Esophagus muscularis mucosa (tissue), 4 donors: Measurements from ENCODE around the gene PKNOX1. TPM values are rescaled to one million over a fixed set of nuclear protein-coding genes. Genes with fewer than 3 reads are reported as not detected.
A peak's percentile ranks its signal among the peaks of the same experiment; 100 is the strongest.

Experiments used
- DNase-seq: peaks from one replicate; pipeline ENCODE4 v3.0.0-alpha.2; 2017; ENCODE audit errors: extremely low spot score
- H3K27ac ChIP-seq, 4 donors: fragments of 200-600 bp; sonication (generic); replicated peaks in 1 of 4; 1 replicate in 3 of 4; 2 replicates in 1 of 4; pipeline ENCODE4 v1.5.1; 2016 to 2019; ENCODE audit warnings: mild to moderate bottlenecking in 1 of 4
- H3K27me3 ChIP-seq, 4 donors: fragments of 200-600 bp; sonication (generic); one replicate each; pipeline versions ENCODE4 v1.5.1 to v1.6.0; 2016 to 2019
- H3K36me3 ChIP-seq, 4 donors: fragments of 200-600 bp; sonication (generic); one replicate each; pipeline ENCODE4 v1.5.1; 2016 to 2019
- H3K4me1 ChIP-seq, 4 donors: fragments of 200-600 bp; sonication (generic); one replicate each; pipeline ENCODE4 v1.5.1; 2016 to 2019
- H3K4me3 ChIP-seq, 4 donors: fragments of 200-600 bp; sonication (generic); 1 replicate in 2 of 4; 2 replicates in 2 of 4; pipeline ENCODE4 v1.5.1; 2016 to 2019; ENCODE audit warnings: mild to moderate bottlenecking in 4 of 4, moderate library complexity in 1 of 4
- H3K9me3 ChIP-seq, 4 donors: fragments of 200-600 bp; sonication (generic); 1 replicate in 3 of 4; 2 replicates in 1 of 4; pipeline ENCODE4 v1.5.1; 2016 to 2019
- EP300 ChIP-seq: sonication (generic); formaldehyde crosslinking; IDR thresholded peaks from one replicate; pipeline ENCODE4 v1.6.1; 2017; ENCODE audit warnings: antibody characterized with exemption
- POLR2A ChIP-seq: fragments of 450-650 bp; IDR thresholded peaks from one replicate; pipeline ENCODE4 v1.6.1; 2017; ENCODE audit warnings: antibody characterized with exemption, moderate library complexity, mild to moderate bottlenecking, low read depth
- POLR2AphosphoS5 ChIP-seq, 2 donors: sonication (generic); formaldehyde crosslinking; IDR thresholded peaks; one replicate each; pipeline ENCODE4 v1.6.1; 2017; ENCODE audit warnings: antibody characterized with exemption in 2 of 2
- WGBS: methylation state at CpG from one replicate; pipeline ENCODE4 v1.1.5; 2018; 5-methylcytosine and 5-hydroxymethylcytosine counted together
- intact Hi-C: fragments of 100-400 bp; cut with DNase I; formaldehyde crosslinking; loops from one replicate; pipeline ENCODE4 v1.15.1; 2023
- total RNA-seq, 4 donors: library from RNA; depleted of rRNA; stranded (reverse); fragments of >200 nt; gene quantifications; one replicate each; pipeline versions ENCODE4 v1.1.0 to v1.2.1, GENCODE V29; 2016
- TF ChIP-seq, protein P1 (sequence below), 3 experiments: fragments of 200-600 bp in 2 of 3; fragments of 450-650 bp in 1 of 3; sonication (generic) in 2 of 3; IDR thresholded peaks; one replicate each; pipeline ENCODE4 v1.5.1; 2017 to 2019; ENCODE audit warnings: antibody characterized with exemption in 3 of 3, mild to moderate bottlenecking in 2 of 3, moderate library complexity in 1 of 3

Gene PKNOX1
- total RNA-seq, 4 donors from 2014 or later, result 10.3 to 18.7 (median 14.3) TPM

DNA sequence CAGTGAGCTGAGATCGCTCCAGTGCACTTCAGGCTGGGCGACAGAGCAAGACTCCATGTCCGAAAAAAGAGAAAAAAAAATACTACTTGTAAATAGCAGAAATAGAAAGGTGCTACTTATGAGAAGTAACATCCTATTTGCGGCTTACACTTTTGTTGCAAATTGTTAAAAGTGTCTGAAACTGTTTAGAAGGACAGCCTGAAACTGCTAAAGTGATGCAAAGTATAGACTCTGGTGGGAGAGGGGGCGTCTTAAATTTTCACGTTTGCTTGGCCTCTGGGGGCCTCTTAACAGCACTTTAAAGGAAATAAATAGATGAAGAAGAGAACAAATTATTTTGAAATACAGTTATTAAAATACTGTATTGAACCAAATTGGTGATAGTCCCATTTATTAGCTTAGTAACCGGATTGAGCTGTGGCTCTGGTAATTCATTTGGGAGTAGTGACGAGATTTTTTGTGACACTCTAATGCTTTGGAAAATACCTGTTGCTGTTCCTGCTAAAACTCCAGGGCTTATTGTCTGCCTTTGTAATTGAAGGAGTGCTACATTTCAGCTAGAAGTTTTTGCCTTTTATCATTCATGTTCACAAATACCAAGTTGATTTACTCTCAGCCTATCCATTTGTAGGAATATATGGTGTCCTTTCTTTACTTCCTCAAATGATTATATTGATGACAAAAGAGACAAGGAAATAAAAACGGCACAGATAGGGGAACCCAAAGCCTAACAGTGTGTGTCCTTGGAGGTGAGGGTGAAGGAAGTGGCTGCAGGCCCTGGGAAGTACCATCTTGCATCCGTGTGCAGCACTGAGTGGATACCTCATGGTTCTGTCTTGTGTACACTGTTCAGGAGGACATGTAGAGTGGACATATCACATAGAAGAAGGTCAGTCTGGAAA lies 6.2 kb downstream of the PKNOX1 start:
- Histone ChIP-seq H3K9me3 (no peaks in the 10 kb centered on the region), H3K27ac (peak overlapping the region in 1 of 4 donors; percentile 16), H3K4me3 (no peak overlapping the region), H3K27me3 (no peaks in the 10 kb centered on the region), H3K4me1 (peaks cover 18 to 35% (median 31%) of the 10 kb centered on the region in 4 donors), H3K36me3 (peaks cover 0 to 4% (median 0%) of the 10 kb centered on the region in 4 donors)
- DNase-seq, result no peak
- WGBS, result 80% methylated on average over 10 of the region's 10 CpGs
- intact Hi-C loops, result no loop called here
- TF ChIP-seq EP300 (no peak), POLR2A (no peak)
- TF ChIP-seq, protein P1, sequence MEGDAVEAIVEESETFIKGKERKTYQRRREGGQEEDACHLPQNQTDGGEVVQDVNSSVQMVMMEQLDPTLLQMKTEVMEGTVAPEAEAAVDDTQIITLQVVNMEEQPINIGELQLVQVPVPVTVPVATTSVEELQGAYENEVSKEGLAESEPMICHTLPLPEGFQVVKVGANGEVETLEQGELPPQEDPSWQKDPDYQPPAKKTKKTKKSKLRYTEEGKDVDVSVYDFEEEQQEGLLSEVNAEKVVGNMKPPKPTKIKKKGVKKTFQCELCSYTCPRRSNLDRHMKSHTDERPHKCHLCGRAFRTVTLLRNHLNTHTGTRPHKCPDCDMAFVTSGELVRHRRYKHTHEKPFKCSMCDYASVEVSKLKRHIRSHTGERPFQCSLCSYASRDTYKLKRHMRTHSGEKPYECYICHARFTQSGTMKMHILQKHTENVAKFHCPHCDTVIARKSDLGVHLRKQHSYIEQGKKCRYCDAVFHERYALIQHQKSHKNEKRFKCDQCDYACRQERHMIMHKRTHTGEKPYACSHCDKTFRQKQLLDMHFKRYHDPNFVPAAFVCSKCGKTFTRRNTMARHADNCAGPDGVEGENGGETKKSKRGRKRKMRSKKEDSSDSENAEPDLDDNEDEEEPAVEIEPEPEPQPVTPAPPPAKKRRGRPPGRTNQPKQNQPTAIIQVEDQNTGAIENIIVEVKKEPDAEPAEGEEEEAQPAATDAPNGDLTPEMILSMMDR (IDR thresholded peaks at IDR 0.05), result no peak

DNA sequence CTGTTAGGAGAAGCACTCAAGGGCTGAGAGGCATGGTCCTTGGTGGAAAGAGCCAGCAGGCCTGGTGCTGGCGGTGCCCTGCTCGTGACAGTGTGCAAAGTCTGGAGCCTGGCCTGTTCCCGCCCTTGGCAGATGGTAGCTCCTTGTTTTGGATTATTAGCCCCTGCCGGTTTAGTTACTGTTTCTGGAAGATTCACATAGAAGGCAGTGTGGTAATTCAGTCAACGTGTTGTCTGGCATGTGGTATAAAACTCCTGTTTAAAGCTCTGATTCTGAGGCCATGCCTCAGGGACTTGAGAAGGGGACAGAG lies 6.8 kb downstream of the PKNOX1 start:
- Histone ChIP-seq H3K27ac (peak overlapping the region in 1 of 4 donors; percentile 16), H3K27me3 (no peaks in the 10 kb centered on the region), H3K9me3 (no peaks in the 10 kb centered on the region), H3K4me3 (no peak overlapping the region), H3K4me1 (peaks cover 13 to 29% (median 25%) of the 10 kb centered on the region in 4 donors), H3K36me3 (peaks cover 0 to 4% (median 0%) of the 10 kb centered on the region in 4 donors)
- 79% methylated on average over 5 of the region's 5 CpGs for WGBS
- TF ChIP-seq, protein P1 (IDR thresholded peaks at IDR 0.05), result no peak
- TF ChIP-seq EP300 (no peak), POLR2AphosphoS5 (IDR thresholded peaks at IDR 0.05) (no peak), POLR2A (no peak)
- DNase-seq, result no peak
- intact Hi-C loops, result no loop called here

DNA sequence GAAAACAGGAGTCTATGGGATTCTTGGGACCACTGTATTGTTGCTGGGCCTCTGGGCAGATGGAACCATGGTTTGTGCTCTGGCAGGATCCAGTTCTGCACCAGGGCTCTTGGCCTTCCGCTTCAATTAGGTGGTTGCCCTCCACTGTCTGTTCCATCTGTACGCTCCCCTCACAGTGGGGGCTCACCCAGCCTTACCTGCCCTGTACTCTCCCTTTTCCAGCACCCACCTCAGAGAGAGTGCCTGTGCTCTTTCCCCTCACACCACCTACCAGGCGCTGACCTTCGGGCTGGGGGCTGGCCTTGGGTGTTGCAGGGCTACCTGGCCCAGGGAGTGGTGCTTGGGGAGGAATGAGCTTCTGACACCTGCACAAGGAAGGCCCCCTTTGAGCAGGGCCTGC lies 7.5 kb downstream of the PKNOX1 start:
- Histone ChIP-seq H3K4me1 (peaks cover 8 to 22% (median 18%) of the 10 kb centered on the region in 4 donors), H3K4me3 (no peak overlapping the region), H3K27me3 (no peaks in the 10 kb centered on the region), H3K9me3 (no peaks in the 10 kb centered on the region), H3K27ac (no peak overlapping the region), H3K36me3 (peaks cover 0 to 4% (median 0%) of the 10 kb centered on the region in 4 donors)
- no peak for DNase-seq
- TF ChIP-seq, protein P1 (IDR thresholded peaks at IDR 0.05), result no peak
- no peak for TF ChIP-seq EP300
- TF ChIP-seq POLR2AphosphoS5 (IDR thresholded peaks at IDR 0.05), result no peak
- TF ChIP-seq POLR2A, result no peak
- intact Hi-C loops, result no loop called here
- WGBS, result 96% methylated on average over 4 of the region's 4 CpGs

DNA sequence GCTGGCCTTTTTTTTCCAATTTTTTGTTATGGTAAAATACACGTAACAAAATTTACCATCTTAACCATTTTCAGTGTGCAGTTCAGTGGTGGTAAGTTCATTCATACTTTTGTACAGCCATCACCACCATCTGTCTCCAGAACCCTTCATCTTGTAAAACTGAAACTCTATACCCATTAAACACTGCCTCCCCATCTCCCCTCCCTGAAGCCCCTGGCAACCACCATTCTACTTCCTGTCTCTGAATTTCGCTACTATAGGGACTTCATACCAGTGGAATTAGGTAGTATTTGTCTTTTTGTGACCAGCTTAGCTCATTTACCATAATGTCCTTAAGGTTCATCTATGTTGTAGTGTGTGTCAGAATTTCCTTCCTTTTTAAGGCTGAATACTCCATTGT lies 8.7 kb downstream of the PKNOX1 start:
- H3K4me1 ChIP-seq, result peaks cover 8 to 20% (median 13%) of the 10 kb centered on the region in 4 donors
- no peak overlapping the region for H3K27ac ChIP-seq
- no peaks in the 10 kb centered on the region for H3K27me3 ChIP-seq
- H3K9me3 ChIP-seq, result no peaks in the 10 kb centered on the region
- intact Hi-C loops, result no loop called here
- TF ChIP-seq POLR2AphosphoS5 (IDR thresholded peaks at IDR 0.05) (no peak), EP300 (no peak), POLR2A (no peak)
- TF ChIP-seq, protein P1 (IDR thresholded peaks at IDR 0.05), result no peak
- DNase-seq, result no peak
- H3K36me3 ChIP-seq, result peaks cover 0 to 4% (median 0%) of the 10 kb centered on the region in 4 donors
- H3K4me3 ChIP-seq, result no peak overlapping the region
- 86% methylated on average over 2 of the region's 2 CpGs for WGBS
